K562 (cell line): ENCODE measurements around the gene RNGTT. TPM values are rescaled to one million over a fixed set of nuclear protein-coding genes. Genes with fewer than 3 reads are reported as not detected.
"Not testable (repeated sequence)": the region's sequence is repeated elsewhere in the genome, so short reads cannot be mapped to it uniquely, and the experiment has no call there.

ENCODE experiments used
- ATAC-seq: fragments of 200-7000 bp; cut with Tn5 transposase; 3 replicates; pipeline ENCODE4 v1.9.1; 2020; ENCODE audit warnings: moderate library complexity
- BruUV-seq: library from RNA; stranded (reverse); fragments of 400-500 nt; replicated peaks from 2 replicates; lab custom pipeline; 2021; lab: Mats Ljungman, UMichigan
- CTCF ChIA-PET: fragments of 300-600 bp; formaldehyde crosslinking; extraction: SDS; loops from one replicate; lab custom pipeline; 2021; ENCODE audit warnings: low intra/inter-chr PET ratio; lab: Yijun Ruan, JAX
- POLR2A ChIA-PET: fragments of 300-600, 350-650 bp; sonication (Branson Sonifier 250); formaldehyde crosslinking; extraction: SDS; loops from one replicate; lab custom pipeline; 2021; ENCODE audit warnings: antibody characterized with exemption, inconsistent platforms; lab: Yijun Ruan, JAX
- DNase-seq, 4 experiments: peaks; one replicate each; pipeline versions ENCODE4 v3.0.0 to v3.0.0-alpha.2; 2011 to 2018; ENCODE audit warnings: low spot score in 3 of 4, mixed read lengths in 3 of 4; ENCODE audit errors: extremely low read depth in 1 of 4
- FAIRE-seq: peaks from 2 replicates; lab custom pipeline; 2011; peaks lifted over from hg19 to GRCh38; lab: Jason Lieb, UNC
- H2AFZ ChIP-seq: 2 replicates; pipeline ENCODE4 v1.6.0; 2011; ENCODE audit warnings: low read depth, low read length, control low read depth, inconsistent platforms
- H3K27ac ChIP-seq: fragments of 200-600 bp; 3 replicates; pipeline ENCODE4 v1.8.0; 2011; ENCODE audit warnings: low read depth, mild to moderate bottlenecking, control low read depth, inconsistent platforms, low read length, moderate library complexity, mixed read lengths; ENCODE audit errors: extremely low read depth
- H3K27me3 ChIP-seq, 2 experiments: fragments of 300-600 bp in 1 of 2; 2 replicates in 1 of 2; 3 replicates in 1 of 2; pipeline versions ENCODE4 v1.6.0 to v1.8.0; 2011; ENCODE audit warnings: inconsistent platforms in 2 of 2, low read length in 2 of 2, mild to moderate bottlenecking in 1 of 2, mixed read lengths in 1 of 2, moderate library complexity in 1 of 2; ENCODE audit not compliant: control insufficient read depth in 2 of 2, insufficient read depth in 2 of 2
- H3K36me3 ChIP-seq: fragments of 300-600 bp; 3 replicates; pipeline ENCODE4 v1.8.0; 2011; ENCODE audit warnings: mild to moderate bottlenecking, low read length, inconsistent platforms; ENCODE audit not compliant: control insufficient read depth, insufficient read depth
- H3K4me1 ChIP-seq, 2 experiments: fragments of 200-600 bp in 1 of 2; replicated peaks in 1 of 2; 2 replicates in 1 of 2; 3 replicates in 1 of 2; pipeline versions ENCODE4 v1.5.1 to v1.8.0; 2011; ENCODE audit warnings: inconsistent platforms in 2 of 2, low read length in 2 of 2, mild to moderate bottlenecking in 1 of 2, mixed read lengths in 1 of 2, moderate library complexity in 1 of 2; ENCODE audit not compliant: control insufficient read depth in 2 of 2, insufficient read depth in 2 of 2
- H3K4me2 ChIP-seq: 2 replicates; pipeline ENCODE4 v1.6.1; 2011; ENCODE audit warnings: low read length, control low read depth, inconsistent platforms, mixed read lengths; ENCODE audit not compliant: insufficient read depth
- H3K4me3 ChIP-seq: fragments of 200-600 bp; sonication (generic), shearing (Covaris generic); 2 replicates; pipeline ENCODE4 v1.5.1; 2016; ENCODE audit warnings: control low read depth, inconsistent platforms
- H3K79me2 ChIP-seq: fragments of 200-600 bp; 3 replicates; pipeline ENCODE4 v1.8.0; 2011; ENCODE audit warnings: low read length, inconsistent platforms; ENCODE audit not compliant: control insufficient read depth, insufficient read depth
- H3K9ac ChIP-seq, 2 experiments: 2 replicates each; pipeline versions ENCODE4 v1.6.0 to v1.6.1; 2011; ENCODE audit warnings: low read depth in 2 of 2, low read length in 2 of 2, control low read depth in 1 of 2, inconsistent platforms in 1 of 2, mild to moderate bottlenecking in 1 of 2, mixed read lengths in 1 of 2; ENCODE audit not compliant: insufficient read depth in 1 of 2
- H3K9me1 ChIP-seq: one replicate; pipeline ENCODE4 v1.6.0; 2011; ENCODE audit warnings: inconsistent platforms, mild to moderate bottlenecking, low read length, moderate library complexity; ENCODE audit not compliant: control insufficient read depth, insufficient read depth
- H3K9me3 ChIP-seq: replicated peaks from 2 replicates; pipeline ENCODE4 v1.5.1; 2011; ENCODE audit warnings: low read depth, low read length, inconsistent platforms; ENCODE audit not compliant: control insufficient read depth, insufficient read depth
- H4K20me1 ChIP-seq: replicated peaks from 2 replicates; pipeline ENCODE4 v1.6.1; 2011; ENCODE audit warnings: low read length, inconsistent platforms, mixed read lengths; ENCODE audit not compliant: control insufficient read depth, insufficient read depth
- BCOR ChIP-seq: fragments of 450-650 bp; IDR thresholded peaks from 2 replicates; pipeline ENCODE4 v1.6.1; 2016
- ZNF146 ChIP-seq: IDR thresholded peaks from one replicate; pipeline ENCODE4 v1.6.1; 2018; ENCODE audit warnings: missing compliant biosample characterization; ENCODE audit not compliant: unreplicated experiment
- WGBS: fragments of 100-300 bp; shearing (Covaris generic); methylation state at CpG from one replicate; pipeline ENCODE4 v1.1.6; 2016; ENCODE audit warnings: low coverage, mixed read lengths; ENCODE audit not compliant: insufficient coverage; ENCODE audit errors: missing lambda C conversion rate; 5-methylcytosine and 5-hydroxymethylcytosine counted together
- in situ Hi-C: fragments of 300-500 bp; cut with MboI; formaldehyde crosslinking; loops from 4 replicates; pipeline ENCODE4 v1.15.0; 2018; ENCODE audit warnings: inconsistent platforms, mixed read lengths
- intact Hi-C: fragments of 100-400 bp; cut with micrococcal nuclease; formaldehyde crosslinking; loops from 2 replicates; pipeline ENCODE4 v1.14.2; 2022
- polyA plus RNA-seq, 8 experiments: library from polyadenylated mRNA; depleted of rRNA in 4 of 8; stranded (reverse) in 5 of 8; unstranded in 3 of 8; fragments of >200 nt; fragmentation: Nextera tagmentation in 2 of 8; fragmentation: Illumina TruSeq in 1 of 8; extraction: Ambion mirVana in 2 of 8; extraction: Trizol in 1 of 8; gene quantifications; 2 replicates each; pipeline versions ENCODE4 v1.2.1 to v1.2.3, GENCODE V29; 2011 to 2014; ENCODE audit warnings: inconsistent platforms in 1 of 8, missing spikeins in 1 of 8
- total RNA-seq, 7 experiments: library from RNA; depleted of rRNA in 6 of 7; stranded (reverse); fragments of >200 nt in 6 of 7; fragmentation: Illumina TruSeq in 2 of 7; extraction: Trizol in 2 of 7; gene quantifications; 2 replicates each; pipeline versions ENCODE4 v1.2.1 to v1.2.3, GENCODE V29; 2011 to 2021; ENCODE audit warnings: low replicate concordance in 1 of 7

Gene RNGTT
- total and polyA plus RNA-seq, 9 of the 15 experiments (the other 6 are each of a cell fraction or from before 2014, with no cell fraction given): 6.1 to 31.7 (median 19.5) TPM

GRCh38 chr6:88833071-88833470 is 130.3 kb downstream of the RNGTT start:
- CTCF ChIA-PET, H3K4me1 ChIP-seq, H3K9me3 ChIP-seq, in situ Hi-C loops, POLR2A ChIA-PET, H3K27me3 ChIP-seq, H3K79me2 ChIP-seq, FAIRE-seq, H3K9ac ChIP-seq, BruUV-seq, H3K4me2 ChIP-seq, H3K9me1 ChIP-seq, ATAC-seq, H2AFZ ChIP-seq, H4K20me1 ChIP-seq, DNase-seq, H3K4me3 ChIP-seq, H3K27ac ChIP-seq, H3K36me3 ChIP-seq, intact Hi-C loops: not testable (repeated sequence)
- TF ChIP-seq BCOR (peak; percentile 64), ZNF146 (CRISPR knock-in tag) (peak; percentile 70)
- 86% methylated on average over 1 of the region's 1 CpG for WGBS

GRCh38 chr6:88827599-88827998 is 135.8 kb downstream of the RNGTT start:
- H3K4me3 ChIP-seq, H3K4me1 ChIP-seq, H3K9me1 ChIP-seq, H3K9ac ChIP-seq, H3K79me2 ChIP-seq, BruUV-seq, H3K27me3 ChIP-seq, H2AFZ ChIP-seq, CTCF ChIA-PET, H3K4me2 ChIP-seq, DNase-seq, intact Hi-C loops, ATAC-seq, H3K36me3 ChIP-seq, H3K27ac ChIP-seq, H4K20me1 ChIP-seq, in situ Hi-C loops, FAIRE-seq, H3K9me3 ChIP-seq: not testable (repeated sequence)
- 40% methylated on average over 4 of the region's 4 CpGs for WGBS
- POLR2A ChIA-PET: interaction anchor here (0.6 to 1.3 kb wide), 2 partner anchors 13 to 1652 kb away, joined by 3 to 4 read pairs; no protein-coding TSS in a partner anchor
